Measurements from ENCODE around the gene NOSTRIN.
A peak's percentile ranks its signal among the peaks of the same experiment; 100 is the strongest.
"Not testable (repeated sequence)": the region's sequence is repeated elsewhere in the genome, so short reads cannot be mapped to it uniquely, and the experiment has no call there.

NOSTRIN gene

GRCh38 chr2:168767258-168767657 lies 35.2 kb upstream of the NOSTRIN start:
- H3K4me1 ChIP-seq (ENCODE audit: insufficient read depth, insufficient read length): no peaks in the 10 kb centered on the region
- no peaks in the 10 kb centered on the region for H3K9me3 ChIP-seq (ENCODE audit: insufficient read depth, low read length)
- no peak for TF ChIP-seq SUZ12 (IDR thresholded peaks at IDR 0.05; ENCODE audit: extremely low read depth, insufficient read depth, insufficient read length)
- no peak for TF ChIP-seq ZNF274 (IDR thresholded peaks at IDR 0.05; ENCODE audit: low read depth, low read length)
- no peak for TF ChIP-seq YY1 (IDR thresholded peaks at IDR 0.05; ENCODE audit: insufficient read depth, insufficient read length)
- H3K9ac ChIP-seq (ENCODE audit: insufficient read length, low read depth): no peak overlapping the region
- H3K27me3 ChIP-seq (ENCODE audit: insufficient read depth, insufficient read length): no peaks in the 10 kb centered on the region
- H3K4me3 ChIP-seq (ENCODE audit: insufficient read length, low read depth): no peak overlapping the region
- peaks cover 3% of the 10 kb centered on the region for H3K36me3 ChIP-seq (ENCODE audit: insufficient read depth, insufficient read length, low read length)
- no peak for DNase-seq (ENCODE audit: low read depth, low spot score)

GRCh38 chr2:168768357-168768756 lies 34.1 kb upstream of the NOSTRIN start:
- not testable (repeated sequence) for H3K4me1 ChIP-seq (ENCODE audit: insufficient read depth, insufficient read length); DNase-seq (ENCODE audit: low read depth, low spot score); H3K36me3 ChIP-seq (ENCODE audit: insufficient read depth, insufficient read length, low read length); H3K9ac ChIP-seq (ENCODE audit: insufficient read length, low read depth); H3K9me3 ChIP-seq (ENCODE audit: insufficient read depth, low read length); H3K27me3 ChIP-seq (ENCODE audit: insufficient read depth, insufficient read length); H3K4me3 ChIP-seq (ENCODE audit: insufficient read length, low read depth)

GRCh38 chr2:168770796-168771195 lies 31.6 kb upstream of the NOSTRIN start:
- no peak for DNase-seq (ENCODE audit: low read depth, low spot score)
- TF ChIP-seq SUZ12 (IDR thresholded peaks at IDR 0.05; ENCODE audit: extremely low read depth, insufficient read depth, insufficient read length): no peak
- TF ChIP-seq ZNF274 (IDR thresholded peaks at IDR 0.05; ENCODE audit: low read depth, low read length): no peak
- TF ChIP-seq YY1 (IDR thresholded peaks at IDR 0.05; ENCODE audit: insufficient read depth, insufficient read length): no peak
- peaks cover 3% of the 10 kb centered on the region for H3K36me3 ChIP-seq (ENCODE audit: insufficient read depth, insufficient read length, low read length)

DNA sequence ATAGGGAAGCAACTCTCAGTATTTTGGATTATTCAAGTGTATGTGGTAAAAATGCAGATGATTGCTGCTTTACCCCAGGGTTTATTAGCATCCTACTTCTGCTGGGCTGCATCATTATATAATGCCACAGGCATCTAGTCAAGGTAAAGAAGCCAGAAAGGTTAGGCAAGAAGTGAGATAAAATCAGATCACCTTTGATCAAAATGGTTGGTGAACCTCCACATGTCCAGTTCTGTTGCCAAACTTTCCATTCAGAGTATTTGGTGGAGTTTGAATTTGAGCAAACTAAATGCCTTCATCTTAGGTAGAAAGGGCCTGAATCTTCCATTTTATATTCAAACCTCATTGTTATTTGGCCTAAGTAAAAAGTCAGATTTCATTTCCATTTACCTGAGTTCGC lies 29.7 kb upstream of the NOSTRIN start:
- no peaks in the 10 kb centered on the region for H3K27me3 ChIP-seq (ENCODE audit: insufficient read depth, insufficient read length)
- TF ChIP-seq YY1 (IDR thresholded peaks at IDR 0.05; ENCODE audit: insufficient read depth, insufficient read length) (no peak), SUZ12 (IDR thresholded peaks at IDR 0.05; ENCODE audit: extremely low read depth, insufficient read depth, insufficient read length) (no peak), ZNF274 (IDR thresholded peaks at IDR 0.05; ENCODE audit: low read depth, low read length) (no peak)
- peaks cover 3% of the 10 kb centered on the region for H3K36me3 ChIP-seq (ENCODE audit: insufficient read depth, insufficient read length, low read length)
- DNase-seq (ENCODE audit: low read depth, low spot score): no peak
- no peaks in the 10 kb centered on the region for H3K4me1 ChIP-seq (ENCODE audit: insufficient read depth, insufficient read length)
- no peak overlapping the region for H3K9ac ChIP-seq (ENCODE audit: insufficient read length, low read depth)
- 0 out of 2 replicates have a peak, but pooled peaks cover 7% of the 10 kb centered on the region for H3K9me3 ChIP-seq (ENCODE audit: insufficient read depth, low read length)
- no peak overlapping the region for H3K4me3 ChIP-seq (ENCODE audit: insufficient read length, low read depth)

More at GRCh38 chr2:168770796-168771195, 31.6 kb upstream of the NOSTRIN start:
- H3K9me3 ChIP-seq (ENCODE audit: insufficient read depth, low read length): 0 out of 2 replicates have a peak, but pooled peaks cover 2% of the 10 kb centered on the region
- H3K27me3 ChIP-seq (ENCODE audit: insufficient read depth, insufficient read length): no peaks in the 10 kb centered on the region
- H3K4me3 ChIP-seq (ENCODE audit: insufficient read length, low read depth): no peak overlapping the region
- H3K9ac ChIP-seq (ENCODE audit: insufficient read length, low read depth): no peak overlapping the region
- H3K4me1 ChIP-seq (ENCODE audit: insufficient read depth, insufficient read length): no peaks in the 10 kb centered on the region

GRCh38 chr2:168773128-168773527 lies 29.3 kb upstream of the NOSTRIN start:
- H3K36me3 ChIP-seq (ENCODE audit: insufficient read depth, insufficient read length, low read length): peaks cover 3% of the 10 kb centered on the region
- 0 out of 2 replicates have a peak, but pooled peaks cover 7% of the 10 kb centered on the region for H3K9me3 ChIP-seq (ENCODE audit: insufficient read depth, low read length)
- no peak for DNase-seq (ENCODE audit: low read depth, low spot score)
- no peak overlapping the region for H3K4me3 ChIP-seq (ENCODE audit: insufficient read length, low read depth)
- no peaks in the 10 kb centered on the region for H3K4me1 ChIP-seq (ENCODE audit: insufficient read depth, insufficient read length)
- no peak overlapping the region for H3K9ac ChIP-seq (ENCODE audit: insufficient read length, low read depth)
- TF ChIP-seq YY1 (IDR thresholded peaks at IDR 0.05; ENCODE audit: insufficient read depth, insufficient read length) (no peak), ZNF274 (IDR thresholded peaks at IDR 0.05; ENCODE audit: low read depth, low read length) (no peak), SUZ12 (IDR thresholded peaks at IDR 0.05; ENCODE audit: extremely low read depth, insufficient read depth, insufficient read length) (no peak)
- H3K27me3 ChIP-seq (ENCODE audit: insufficient read depth, insufficient read length): no peaks in the 10 kb centered on the region

DNA sequence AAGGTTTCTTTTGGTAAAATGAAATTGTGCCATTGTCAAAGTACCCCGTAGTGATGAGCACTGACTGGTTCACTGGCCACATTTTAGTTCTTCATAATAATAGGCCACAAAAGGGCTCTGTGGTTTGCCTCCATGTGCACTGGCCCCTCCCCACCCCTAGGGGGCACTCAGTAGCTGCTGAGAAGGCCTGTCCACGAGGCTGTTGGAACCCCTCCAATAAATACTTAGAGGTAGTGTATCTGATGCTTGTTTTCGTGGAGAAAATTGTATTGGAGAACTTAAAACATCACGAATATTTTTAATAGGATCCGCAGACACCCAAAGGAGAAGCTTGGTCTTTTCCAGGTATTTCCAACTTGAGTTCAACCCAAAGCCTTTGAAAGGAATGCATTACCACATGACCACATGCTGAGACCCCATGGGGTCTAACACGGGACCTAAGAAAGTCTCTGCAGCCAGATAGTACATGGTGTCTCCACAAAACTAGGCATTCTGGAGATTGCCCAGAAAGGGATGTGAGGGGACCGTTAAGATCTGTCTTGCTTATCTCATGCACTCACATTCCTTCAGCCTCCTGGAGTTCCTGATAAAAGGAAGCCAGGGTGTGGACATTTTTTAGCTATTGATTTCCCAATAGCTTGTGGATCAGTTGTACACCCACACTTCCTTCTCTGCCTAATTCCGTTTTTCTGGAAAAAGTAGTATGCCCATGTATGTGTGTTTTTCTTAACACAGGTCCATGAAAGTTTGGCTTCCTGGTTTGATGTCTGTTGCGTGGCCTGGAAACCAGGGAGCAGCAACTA lies 28.5 kb upstream of the NOSTRIN start:
- Histone ChIP-seq H3K4me1 (ENCODE audit: insufficient read depth, insufficient read length) (no peaks in the 10 kb centered on the region), H3K9me3 (ENCODE audit: insufficient read depth, low read length) (0 out of 2 replicates have a peak, but pooled peaks cover 7% of the 10 kb centered on the region), H3K27me3 (ENCODE audit: insufficient read depth, insufficient read length) (no peaks in the 10 kb centered on the region), H3K9ac (ENCODE audit: insufficient read length, low read depth) (no peak overlapping the region), H3K36me3 (ENCODE audit: insufficient read depth, insufficient read length, low read length) (peaks cover 3% of the 10 kb centered on the region), H3K4me3 (ENCODE audit: insufficient read length, low read depth) (no peak overlapping the region)
- TF ChIP-seq SUZ12 (IDR thresholded peaks at IDR 0.05; ENCODE audit: extremely low read depth, insufficient read depth, insufficient read length): no peak
- DNase-seq (ENCODE audit: low read depth, low spot score): peak; percentile 56

DNA sequence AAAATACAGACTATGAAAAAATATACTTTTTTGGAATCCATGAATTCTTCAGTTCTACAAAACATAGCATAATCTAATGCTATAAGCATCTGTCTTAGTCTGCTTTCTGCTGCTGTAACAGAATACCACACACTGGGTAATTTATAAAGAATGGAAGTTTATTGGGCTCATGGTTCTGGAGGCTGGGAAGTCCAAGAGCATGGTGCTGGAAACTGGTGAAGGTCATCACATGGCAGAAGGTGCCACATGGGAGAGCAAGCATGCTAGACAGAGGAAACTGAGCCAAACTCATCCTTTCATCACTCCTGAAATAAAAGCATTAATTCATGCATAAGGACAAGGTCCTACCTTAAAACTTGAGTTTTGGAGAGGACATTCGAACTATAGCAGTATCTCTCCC lies 26.6 kb upstream of the NOSTRIN start:
- no peak for DNase-seq (ENCODE audit: low read depth, low spot score)
- no peak overlapping the region for H3K9ac ChIP-seq (ENCODE audit: insufficient read length, low read depth)
- 0 out of 2 replicates have a peak, but pooled peaks cover 7% of the 10 kb centered on the region for H3K9me3 ChIP-seq (ENCODE audit: insufficient read depth, low read length)
- TF ChIP-seq SUZ12 (IDR thresholded peaks at IDR 0.05; ENCODE audit: extremely low read depth, insufficient read depth, insufficient read length): no peak
- no peak for TF ChIP-seq YY1 (IDR thresholded peaks at IDR 0.05; ENCODE audit: insufficient read depth, insufficient read length)
- TF ChIP-seq ZNF274 (IDR thresholded peaks at IDR 0.05; ENCODE audit: low read depth, low read length): no peak
- H3K4me1 ChIP-seq (ENCODE audit: insufficient read depth, insufficient read length): no peaks in the 10 kb centered on the region
- no peaks in the 10 kb centered on the region for H3K27me3 ChIP-seq (ENCODE audit: insufficient read depth, insufficient read length)
- no peaks in the 10 kb centered on the region for H3K36me3 ChIP-seq (ENCODE audit: insufficient read depth, insufficient read length, low read length)
- H3K4me3 ChIP-seq (ENCODE audit: insufficient read length, low read depth): no peak overlapping the region

All from NT2/D1 (cell line).